Adrenal gland (tissue), 5 donors: Measurements from ENCODE around the gene ESRRB.

Experiments used
- CTCF ChIP-seq, 6 experiments: fragments of 450-650 bp in 4 of 6; fragments of 200-600 bp in 2 of 6; sonication (generic) in 1 of 6; IDR thresholded peaks; 1 replicate in 5 of 6; 2 replicates in 1 of 6; pipeline versions ENCODE4 v1.5.1 to v1.8.0; 2016 to 2021; ENCODE audit warnings: antibody characterized with exemption in 6 of 6, mild to moderate bottlenecking in 2 of 6, moderate library complexity in 1 of 6
- POLR2A ChIP-seq, 2 donors: fragments of 450-650 bp; IDR thresholded peaks; one replicate each; pipeline ENCODE4 v1.6.1; 2017; ENCODE audit warnings: antibody characterized with exemption in 2 of 2, mild to moderate bottlenecking in 2 of 2, moderate library complexity in 1 of 2
- donor health status: DM: no; HTN: no; CAD: no.

GRCh38 chr14:76498463-76498935 is 122.6 kb downstream of the ESRRB start:
- TF ChIP-seq CTCF (IDR thresholded peaks at IDR 0.05) (no peak), POLR2A (IDR thresholded peaks at IDR 0.05) (no peak)
